HEK293 (cell line): ENCODE results near the gene SAV1.
A peak's percentile ranks its signal among the peaks of the same experiment; 100 is the strongest.

Experiments
- CTCF ChIA-PET: fragments of 350-600 bp; formaldehyde crosslinking; extraction: SDS; loops from one replicate; lab custom pipeline; 2021; ENCODE audit warnings: antibody characterized with exemption; lab: Yijun Ruan, JAX
- POLR2A ChIA-PET: fragments of 300-600 bp; formaldehyde crosslinking; extraction: SDS; loops from one replicate; lab custom pipeline; 2020; ENCODE audit warnings: antibody characterized with exemption, inconsistent platforms; lab: Yijun Ruan, JAX
- H3K27ac ChIP-seq: fragments of 200-500 bp; sonication (Bioruptor generic); 2 replicates; pipeline ENCODE4 v1.5.1; 2014; ENCODE audit warnings: low read depth, low read length, control low read depth, inconsistent platforms; ENCODE audit errors: extremely low read depth
- H3K36me3 ChIP-seq, 2 experiments: fragments of 200-500 bp in 1 of 2; sonication (Bioruptor generic) in 1 of 2; 1 replicate in 1 of 2; 2 replicates in 1 of 2; pipeline ENCODE4 v1.5.1; 2014 to 2017; ENCODE audit warnings: inconsistent platforms in 2 of 2, low read length in 2 of 2; ENCODE audit not compliant: control insufficient read depth in 2 of 2, insufficient read depth in 1 of 2
- H3K4me1 ChIP-seq: fragments of 200-500 bp; sonication (Bioruptor generic); 2 replicates; pipeline ENCODE4 v1.5.1; 2014; ENCODE audit warnings: mild to moderate bottlenecking, low read length, inconsistent platforms; ENCODE audit not compliant: control insufficient read depth, insufficient read depth
- H3K4me3 ChIP-seq: 2 replicates; pipeline ENCODE4 v1.5.1; 2011; ENCODE audit warnings: low read depth, mild to moderate bottlenecking, control low read depth, low read length, moderate library complexity
- H3K9me3 ChIP-seq: fragments of 200-500 bp; sonication (Bioruptor generic); 2 replicates; pipeline ENCODE4 v1.5.1; 2014; ENCODE audit warnings: low read depth, low read length, inconsistent platforms; ENCODE audit not compliant: control insufficient read depth, insufficient read depth
- GLIS2 ChIP-seq: fragments of 450-650 bp; formaldehyde crosslinking; IDR thresholded peaks from 2 replicates; pipeline ENCODE4 v1.5.1; 2016; ENCODE audit warnings: missing biosample characterization, missing genetic modification characterization
- IKZF3 ChIP-seq: fragments of 450-650 bp; IDR thresholded peaks from 2 replicates; pipeline ENCODE4 v1.5.0; 2018; ENCODE audit warnings: missing biosample characterization, mild to moderate bottlenecking, missing genetic modification characterization, moderate library complexity
- MZF1 ChIP-seq: fragments of 450-650 bp; formaldehyde crosslinking; IDR thresholded peaks from 2 replicates; pipeline ENCODE4 v1.5.1; 2017; ENCODE audit warnings: missing biosample characterization, missing genetic modification characterization, borderline replicate concordance
- PRDM1 ChIP-seq: fragments of 450-650 bp; formaldehyde crosslinking; IDR thresholded peaks from 2 replicates; pipeline ENCODE4; 2016; ENCODE audit warnings: missing biosample characterization, missing genetic modification characterization
- SP3 ChIP-seq: fragments of 450-650 bp; formaldehyde crosslinking; IDR thresholded peaks from 2 replicates; pipeline ENCODE4 v1.5.1; 2016; ENCODE audit warnings: missing biosample characterization, missing genetic modification characterization
- ZBTB17 ChIP-seq: fragments of 450-650 bp; formaldehyde crosslinking; IDR thresholded peaks from 2 replicates; pipeline ENCODE4 v1.5.1; 2016; ENCODE audit warnings: missing biosample characterization, missing genetic modification characterization
- ZEB2 ChIP-seq: fragments of 450-650 bp; formaldehyde crosslinking; IDR thresholded peaks from 2 replicates; pipeline ENCODE4 v1.5.1; 2016; ENCODE audit warnings: missing biosample characterization, missing genetic modification characterization
- ZNF133 ChIP-seq: fragments of 450-650 bp; formaldehyde crosslinking; IDR thresholded peaks from 2 replicates; pipeline ENCODE4 v1.5.1; 2016; ENCODE audit warnings: missing biosample characterization, missing genetic modification characterization
- ZNF214 ChIP-seq: fragments of 450-650 bp; formaldehyde crosslinking; IDR thresholded peaks from 2 replicates; pipeline ENCODE4 v1.5.1; 2017; ENCODE audit warnings: missing biosample characterization, mild to moderate bottlenecking, missing genetic modification characterization, borderline replicate concordance
- ZNF335 ChIP-seq: fragments of 450-650 bp; formaldehyde crosslinking; conservative IDR thresholded peaks from 2 replicates; pipeline ENCODE4 v1.5.1; 2016; ENCODE audit warnings: missing biosample characterization, missing genetic modification characterization
- ZNF561 ChIP-seq: fragments of 450-650 bp; IDR thresholded peaks from 2 replicates; pipeline ENCODE4 v1.5.1; 2018; ENCODE audit warnings: missing biosample characterization, missing genetic modification characterization, borderline replicate concordance
- ZNF629 ChIP-seq: fragments of 450-650 bp; formaldehyde crosslinking; IDR thresholded peaks from 2 replicates; pipeline ENCODE4 v1.5.1; 2017; ENCODE audit warnings: missing biosample characterization, missing genetic modification characterization
- ZNF776 ChIP-seq: fragments of 450-650 bp; formaldehyde crosslinking; IDR thresholded peaks from 2 replicates; pipeline ENCODE4 v1.5.0; 2017; ENCODE audit warnings: missing biosample characterization, missing genetic modification characterization, borderline replicate concordance
- TF ChIP-seq, protein P1 (sequence below): fragments of 450-650 bp; formaldehyde crosslinking; IDR thresholded peaks from 2 replicates; pipeline ENCODE4 v1.5.1; 2017; ENCODE audit warnings: missing biosample characterization, missing genetic modification characterization
- TF ChIP-seq, protein P2 (sequence below): fragments of 450-650 bp; formaldehyde crosslinking; conservative IDR thresholded peaks from 2 replicates; pipeline ENCODE4 v1.5.1; 2016; ENCODE audit warnings: low read depth, missing biosample characterization, missing genetic modification characterization
- TF ChIP-seq, protein P3 (sequence below): fragments of 450-650 bp; formaldehyde crosslinking; IDR thresholded peaks from 2 replicates; pipeline ENCODE4 v1.5.1; 2016; ENCODE audit warnings: missing biosample characterization, missing genetic modification characterization
- TF ChIP-seq, protein P4 (sequence below): fragments of 450-650 bp; formaldehyde crosslinking; IDR thresholded peaks from 2 replicates; pipeline ENCODE4 v1.5.1; 2016; ENCODE audit warnings: missing biosample characterization, missing genetic modification characterization, low read depth
- TF ChIP-seq, protein P5 (sequence below): fragments of 450-650 bp; formaldehyde crosslinking; IDR thresholded peaks from 2 replicates; pipeline ENCODE4 v1.5.1; 2016; ENCODE audit warnings: missing biosample characterization, missing genetic modification characterization

The SAV1 gene

DNA sequence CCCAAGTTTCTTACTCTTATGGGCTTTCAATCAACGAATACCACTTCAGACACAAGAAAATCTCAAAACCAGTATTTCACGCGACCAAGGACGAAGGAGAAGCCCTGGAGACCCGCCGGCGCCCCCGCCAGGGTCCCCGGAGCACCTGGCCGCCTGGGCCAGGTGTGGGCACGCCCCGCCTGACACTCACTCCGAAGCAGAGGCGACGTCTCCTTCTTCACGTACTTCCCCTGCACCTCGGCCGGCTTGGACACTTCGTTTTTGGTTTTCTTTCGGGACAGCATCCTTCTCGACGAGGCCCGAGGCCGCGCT, 466 bp downstream of the SAV1 start (continued):
- no peak for TF ChIP-seq SP3 (tag by site-specific recombination)
- TF ChIP-seq ZNF214 (tag by site-specific recombination) = no peak

DNA sequence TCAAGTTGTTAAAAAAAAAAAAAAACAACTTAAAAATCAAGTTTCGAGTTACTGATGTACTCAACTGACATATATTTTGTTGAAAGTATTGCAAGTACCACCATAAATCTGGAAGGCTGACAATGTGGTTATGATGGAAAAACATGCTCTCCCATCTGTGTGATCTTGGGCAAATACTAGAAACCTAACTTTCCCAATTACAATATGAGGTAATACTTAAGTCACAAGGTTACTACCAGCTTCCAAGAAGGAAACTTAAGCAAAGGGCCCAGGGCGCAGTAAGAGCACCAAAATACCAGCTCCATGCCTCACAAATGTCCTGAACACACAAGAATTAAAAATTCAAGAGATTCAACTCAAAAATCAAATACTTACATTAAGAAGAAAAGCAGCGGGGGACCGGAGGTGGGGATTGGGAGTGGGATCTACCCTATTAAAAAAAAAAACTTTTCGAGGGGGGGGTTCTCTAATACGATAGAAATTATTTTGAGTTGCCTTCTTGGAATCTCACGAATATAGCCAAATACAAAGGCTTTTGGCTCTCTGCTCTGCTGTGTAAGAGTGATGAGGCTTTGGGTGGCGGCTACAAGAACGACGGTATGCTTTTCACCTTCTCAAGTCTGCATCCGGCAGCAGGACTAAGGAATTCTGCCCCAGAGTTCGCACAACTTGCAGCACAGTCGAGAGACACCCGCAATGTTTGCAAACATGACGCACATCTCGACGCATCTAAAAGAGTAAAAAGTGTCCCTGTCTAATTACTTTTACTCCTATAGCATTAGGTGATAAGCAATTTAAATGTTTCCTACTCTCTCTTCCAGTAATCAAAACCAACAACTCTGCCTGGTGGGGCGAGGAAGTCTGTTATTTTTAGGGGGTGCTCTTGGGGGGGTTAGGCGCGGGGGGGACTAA, 1.1 kb downstream of the SAV1 start:
- H3K36me3 ChIP-seq = peaks cover 0 to 11% of the 10 kb centered on the region in 2 experiments; a peak in 2 of 3 replicates
- POLR2A ChIA-PET = interaction anchor here (0.7 to 1.1 kb wide), 6 partner anchors 11 to 611 kb away, joined by 3 to 5 read pairs (median 4); no protein-coding TSS in a partner anchor
- no peaks in the 10 kb centered on the region for H3K9me3 ChIP-seq
- H3K4me1 ChIP-seq = peaks cover 6% of the 10 kb centered on the region; the same call in 1 of the 2 replicates
- CTCF ChIA-PET = interaction anchor here (0.5 to 1.2 kb wide), 5 partner anchors 22 to 123 kb away, joined by 3 to 6 read pairs (median 3); no protein-coding TSS in a partner anchor
- H3K4me3 ChIP-seq = peak overlapping the region; percentile 80
- peak overlapping the region; percentile 98 for H3K27ac ChIP-seq
- TF ChIP-seq ZBTB17 (tag by site-specific recombination) (peak; percentile 55), ZNF335 (tag by site-specific recombination) (0 out of 2 replicates have a peak, but pooled peaks have one; percentile 1), MZF1 (0 out of 2 replicates have a peak, but pooled peaks have one; percentile 15), GLIS2 (tag by site-specific recombination) (peak; percentile 61), ZNF214 (tag by site-specific recombination) (no peak), ZNF133 (tag by site-specific recombination) (no peak), IKZF3 (peak; percentile 38; the same call in 1 of the 2 replicates), ZEB2 (tag by site-specific recombination) (0 out of 2 replicates have a peak, but pooled peaks have one; percentile 10), ZNF629 (tag by site-specific recombination) (peak; percentile 68), ZNF776 (no peak), ZNF561 (tag by site-specific recombination) (peak; percentile 29; the same call in 1 of the 2 replicates), PRDM1 (tag by site-specific recombination) (peak; percentile 42; the same call in 1 of the 2 replicates)
- TF ChIP-seq, protein P1, sequence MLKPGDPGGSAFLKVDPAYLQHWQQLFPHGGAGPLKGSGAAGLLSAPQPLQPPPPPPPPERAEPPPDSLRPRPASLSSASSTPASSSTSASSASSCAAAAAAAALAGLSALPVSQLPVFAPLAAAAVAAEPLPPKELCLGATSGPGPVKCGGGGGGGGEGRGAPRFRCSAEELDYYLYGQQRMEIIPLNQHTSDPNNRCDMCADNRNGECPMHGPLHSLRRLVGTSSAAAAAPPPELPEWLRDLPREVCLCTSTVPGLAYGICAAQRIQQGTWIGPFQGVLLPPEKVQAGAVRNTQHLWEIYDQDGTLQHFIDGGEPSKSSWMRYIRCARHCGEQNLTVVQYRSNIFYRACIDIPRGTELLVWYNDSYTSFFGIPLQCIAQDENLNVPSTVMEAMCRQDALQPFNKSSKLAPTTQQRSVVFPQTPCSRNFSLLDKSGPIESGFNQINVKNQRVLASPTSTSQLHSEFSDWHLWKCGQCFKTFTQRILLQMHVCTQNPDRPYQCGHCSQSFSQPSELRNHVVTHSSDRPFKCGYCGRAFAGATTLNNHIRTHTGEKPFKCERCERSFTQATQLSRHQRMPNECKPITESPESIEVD = peak; percentile 99
- TF ChIP-seq, protein P2, sequence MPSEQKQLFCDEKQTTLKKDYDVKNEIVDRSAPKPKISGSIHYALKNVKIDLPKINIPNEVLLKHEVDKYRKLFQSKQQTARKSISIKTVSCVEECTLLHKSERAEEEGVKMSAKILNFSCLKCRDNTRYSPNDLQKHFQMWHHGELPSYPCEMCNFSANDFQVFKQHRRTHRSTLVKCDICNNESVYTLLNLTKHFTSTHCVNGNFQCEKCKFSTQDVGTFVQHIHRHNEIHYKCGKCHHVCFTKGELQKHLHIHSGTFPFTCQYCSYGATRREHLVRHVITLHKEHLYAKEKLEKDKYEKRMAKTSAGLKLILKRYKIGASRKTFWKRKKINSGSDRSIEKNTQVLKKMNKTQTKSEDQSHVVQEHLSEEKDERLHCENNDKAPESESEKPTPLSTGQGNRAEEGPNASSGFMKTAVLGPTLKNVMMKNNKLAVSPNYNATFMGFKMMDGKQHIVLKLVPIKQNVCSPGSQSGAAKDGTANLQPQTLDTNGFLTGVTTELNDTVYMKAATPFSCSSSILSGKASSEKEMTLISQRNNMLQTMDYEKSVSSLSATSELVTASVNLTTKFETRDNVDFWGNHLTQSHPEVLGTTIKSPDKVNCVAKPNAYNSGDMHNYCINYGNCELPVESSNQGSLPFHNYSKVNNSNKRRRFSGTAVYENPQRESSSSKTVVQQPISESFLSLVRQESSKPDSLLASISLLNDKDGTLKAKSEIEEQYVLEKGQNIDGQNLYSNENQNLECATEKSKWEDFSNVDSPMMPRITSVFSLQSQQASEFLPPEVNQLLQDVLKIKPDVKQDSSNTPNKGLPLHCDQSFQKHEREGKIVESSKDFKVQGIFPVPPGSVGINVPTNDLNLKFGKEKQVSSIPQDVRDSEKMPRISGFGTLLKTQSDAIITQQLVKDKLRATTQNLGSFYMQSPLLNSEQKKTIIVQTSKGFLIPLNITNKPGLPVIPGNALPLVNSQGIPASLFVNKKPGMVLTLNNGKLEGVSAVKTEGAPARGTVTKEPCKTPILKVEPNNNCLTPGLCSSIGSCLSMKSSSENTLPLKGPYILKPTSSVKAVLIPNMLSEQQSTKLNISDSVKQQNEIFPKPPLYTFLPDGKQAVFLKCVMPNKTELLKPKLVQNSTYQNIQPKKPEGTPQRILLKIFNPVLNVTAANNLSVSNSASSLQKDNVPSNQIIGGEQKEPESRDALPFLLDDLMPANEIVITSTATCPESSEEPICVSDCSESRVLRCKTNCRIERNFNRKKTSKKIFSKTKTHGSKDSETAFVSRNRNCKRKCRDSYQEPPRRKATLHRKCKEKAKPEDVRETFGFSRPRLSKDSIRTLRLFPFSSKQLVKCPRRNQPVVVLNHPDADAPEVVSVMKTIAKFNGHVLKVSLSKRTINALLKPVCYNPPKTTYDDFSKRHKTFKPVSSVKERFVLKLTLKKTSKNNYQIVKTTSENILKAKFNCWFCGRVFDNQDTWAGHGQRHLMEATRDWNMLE (tag by site-specific recombination) = no peak
- TF ChIP-seq, protein P3, sequence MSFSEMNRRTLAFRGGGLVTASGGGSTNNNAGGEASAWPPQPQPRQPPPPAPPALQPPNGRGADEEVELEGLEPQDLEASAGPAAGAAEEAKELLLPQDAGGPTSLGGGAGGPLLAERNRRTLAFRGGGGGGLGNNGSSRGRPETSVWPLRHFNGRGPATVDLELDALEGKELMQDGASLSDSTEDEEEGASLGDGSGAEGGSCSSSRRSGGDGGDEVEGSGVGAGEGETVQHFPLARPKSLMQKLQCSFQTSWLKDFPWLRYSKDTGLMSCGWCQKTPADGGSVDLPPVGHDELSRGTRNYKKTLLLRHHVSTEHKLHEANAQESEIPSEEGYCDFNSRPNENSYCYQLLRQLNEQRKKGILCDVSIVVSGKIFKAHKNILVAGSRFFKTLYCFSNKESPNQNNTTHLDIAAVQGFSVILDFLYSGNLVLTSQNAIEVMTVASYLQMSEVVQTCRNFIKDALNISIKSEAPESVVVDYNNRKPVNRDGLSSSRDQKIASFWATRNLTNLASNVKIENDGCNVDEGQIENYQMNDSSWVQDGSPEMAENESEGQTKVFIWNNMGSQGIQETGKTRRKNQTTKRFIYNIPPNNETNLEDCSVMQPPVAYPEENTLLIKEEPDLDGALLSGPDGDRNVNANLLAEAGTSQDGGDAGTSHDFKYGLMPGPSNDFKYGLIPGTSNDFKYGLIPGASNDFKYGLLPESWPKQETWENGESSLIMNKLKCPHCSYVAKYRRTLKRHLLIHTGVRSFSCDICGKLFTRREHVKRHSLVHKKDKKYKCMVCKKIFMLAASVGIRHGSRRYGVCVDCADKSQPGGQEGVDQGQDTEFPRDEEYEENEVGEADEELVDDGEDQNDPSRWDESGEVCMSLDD (tag by site-specific recombination) = peak; percentile 64
- TF ChIP-seq, protein P4, sequence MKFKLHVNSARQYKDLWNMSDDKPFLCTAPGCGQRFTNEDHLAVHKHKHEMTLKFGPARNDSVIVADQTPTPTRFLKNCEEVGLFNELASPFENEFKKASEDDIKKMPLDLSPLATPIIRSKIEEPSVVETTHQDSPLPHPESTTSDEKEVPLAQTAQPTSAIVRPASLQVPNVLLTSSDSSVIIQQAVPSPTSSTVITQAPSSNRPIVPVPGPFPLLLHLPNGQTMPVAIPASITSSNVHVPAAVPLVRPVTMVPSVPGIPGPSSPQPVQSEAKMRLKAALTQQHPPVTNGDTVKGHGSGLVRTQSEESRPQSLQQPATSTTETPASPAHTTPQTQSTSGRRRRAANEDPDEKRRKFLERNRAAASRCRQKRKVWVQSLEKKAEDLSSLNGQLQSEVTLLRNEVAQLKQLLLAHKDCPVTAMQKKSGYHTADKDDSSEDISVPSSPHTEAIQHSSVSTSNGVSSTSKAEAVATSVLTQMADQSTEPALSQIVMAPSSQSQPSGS = peak; percentile 42; the same call in 1 of the 2 replicates
- TF ChIP-seq, protein P5, sequence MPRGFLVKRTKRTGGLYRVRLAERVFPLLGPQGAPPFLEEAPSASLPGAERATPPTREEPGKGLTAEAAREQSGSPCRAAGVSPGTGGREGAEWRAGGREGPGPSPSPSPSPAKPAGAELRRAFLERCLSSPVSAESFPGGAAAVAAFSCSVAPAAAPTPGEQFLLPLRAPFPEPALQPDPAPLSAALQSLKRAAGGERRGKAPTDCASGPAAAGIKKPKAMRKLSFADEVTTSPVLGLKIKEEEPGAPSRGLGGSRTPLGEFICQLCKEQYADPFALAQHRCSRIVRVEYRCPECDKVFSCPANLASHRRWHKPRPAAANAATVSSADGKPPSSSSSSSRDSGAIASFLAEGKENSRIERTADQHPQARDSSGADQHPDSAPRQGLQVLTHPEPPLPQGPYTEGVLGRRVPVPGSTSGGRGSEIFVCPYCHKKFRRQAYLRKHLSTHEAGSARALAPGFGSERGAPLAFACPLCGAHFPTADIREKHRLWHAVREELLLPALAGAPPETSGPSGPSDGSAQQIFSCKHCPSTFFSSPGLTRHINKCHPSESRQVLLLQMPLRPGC (tag by site-specific recombination) = no peak
